CD4-positive, alpha-beta T cell (primary cell): ENCODE measurements around the gene FLII. TPM values are rescaled to one million over a fixed set of nuclear protein-coding genes. Genes with fewer than 3 reads are reported as not detected.

Source experiments
- ATAC-seq: fragments of 200-7000 bp; cut with Tn5 transposase; one replicate; pipeline ENCODE4 v1.10.0; 2022; ENCODE audit warnings: mild to moderate bottlenecking; ENCODE audit not compliant: poor library complexity
- CTCF ChIA-PET: fragments of 350-600 bp; sonication (Branson Sonifier 250); formaldehyde crosslinking; loops from one replicate; lab custom pipeline; 2021; ENCODE audit warnings: antibody characterized with exemption, inconsistent platforms; lab: Charles Lee
- POLR2A ChIA-PET: fragments of 350-600 bp; sonication (Branson Sonifier 250); formaldehyde crosslinking; loops from one replicate; lab custom pipeline; 2021; ENCODE audit warnings: antibody characterized with exemption, inconsistent platforms; lab: Charles Lee
- DNase-seq, 14 experiments: peaks; one replicate each; pipeline ENCODE4 v3.0.0-alpha.2; 2013 to 2020; ENCODE audit warnings: mixed read lengths in 2 of 14
- H3K27ac ChIP-seq, 2 donors: one replicate each; pipeline versions ENCODE4 v1.5.1 to v1.7.0; 2013; ENCODE audit warnings: low read length in 2 of 2, low read depth in 1 of 2, mild to moderate bottlenecking in 1 of 2
- H3K27me3 ChIP-seq, 2 experiments: 1 replicate in 1 of 2; 2 replicates in 1 of 2; pipeline versions ENCODE4 v1.6.1 to v1.7.0; 2013; ENCODE audit warnings: low read length in 2 of 2, control low read depth in 1 of 2, mild to moderate bottlenecking in 1 of 2, moderate library complexity in 1 of 2; ENCODE audit not compliant: insufficient read depth in 2 of 2, control insufficient read depth in 1 of 2
- H3K36me3 ChIP-seq: one replicate; pipeline ENCODE4 v1.6.1; 2013; ENCODE audit warnings: low read length, control low read depth; ENCODE audit not compliant: insufficient read depth
- H3K4me1 ChIP-seq: one replicate; pipeline ENCODE4 v1.6.1; 2013; ENCODE audit warnings: low read length, control low read depth; ENCODE audit not compliant: insufficient read depth
- H3K4me3 ChIP-seq: one replicate; pipeline ENCODE4 v1.5.1; 2013; ENCODE audit warnings: mild to moderate bottlenecking, low read length, moderate library complexity
- H3K9me3 ChIP-seq, 2 experiments: 1 replicate in 1 of 2; 2 replicates in 1 of 2; pipeline versions ENCODE4 v1.6.1 to v1.7.0; 2013; ENCODE audit warnings: low read length in 2 of 2, mild to moderate bottlenecking in 2 of 2, control low read depth in 1 of 2, moderate library complexity in 1 of 2; ENCODE audit not compliant: control insufficient read depth in 1 of 2, insufficient read depth in 1 of 2
- H3K27ac Mint-ChIP-seq: one replicate; pipeline ENCODE4 v1.8.0; 2020; ENCODE audit warnings: mixed read lengths
- H3K27me3 Mint-ChIP-seq: one replicate; pipeline ENCODE4 v1.8.0; 2021; ENCODE audit warnings: mixed read lengths
- H3K36me3 Mint-ChIP-seq: one replicate; pipeline ENCODE4 v1.8.0; 2021; ENCODE audit warnings: low read depth, mixed read lengths
- H3K4me1 Mint-ChIP-seq: one replicate; pipeline ENCODE4 v1.8.0; 2021; ENCODE audit warnings: low read depth, mixed read lengths
- H3K4me3 Mint-ChIP-seq: one replicate; pipeline ENCODE4 v1.8.0; 2020; ENCODE audit warnings: mild to moderate bottlenecking, mixed read lengths
- H3K9me3 Mint-ChIP-seq: one replicate; pipeline ENCODE4 v1.8.0; 2020; ENCODE audit warnings: mixed read lengths
- CTCF ChIP-seq: fragments of 200-600 bp; IDR thresholded peaks from one replicate; pipeline ENCODE4 v1.8.0; 2022; ENCODE audit warnings: antibody characterized with exemption, mild to moderate bottlenecking
- intact Hi-C, 2 experiments: fragments of 100-400 bp; cut with DNase I in 1 of 2; cut with micrococcal nuclease in 1 of 2; formaldehyde crosslinking; loops; one replicate each; pipeline versions ENCODE4 v1.15.1 to v1.9.0; 2023 to 2025; cut with DNase I, micrococcal nuclease
- total RNA-seq, 174 experiments: library from RNA in 2 of 174; stranded (reverse) in 2 of 174; gene quantifications; one replicate each; pipeline ENCODE4 v1.2.3 and lab custom pipeline; 2021 to 2026

FLII gene
- total RNA-seq, 2 experiments from 2014 or later, result 179 to 190 TPM

DNA sequence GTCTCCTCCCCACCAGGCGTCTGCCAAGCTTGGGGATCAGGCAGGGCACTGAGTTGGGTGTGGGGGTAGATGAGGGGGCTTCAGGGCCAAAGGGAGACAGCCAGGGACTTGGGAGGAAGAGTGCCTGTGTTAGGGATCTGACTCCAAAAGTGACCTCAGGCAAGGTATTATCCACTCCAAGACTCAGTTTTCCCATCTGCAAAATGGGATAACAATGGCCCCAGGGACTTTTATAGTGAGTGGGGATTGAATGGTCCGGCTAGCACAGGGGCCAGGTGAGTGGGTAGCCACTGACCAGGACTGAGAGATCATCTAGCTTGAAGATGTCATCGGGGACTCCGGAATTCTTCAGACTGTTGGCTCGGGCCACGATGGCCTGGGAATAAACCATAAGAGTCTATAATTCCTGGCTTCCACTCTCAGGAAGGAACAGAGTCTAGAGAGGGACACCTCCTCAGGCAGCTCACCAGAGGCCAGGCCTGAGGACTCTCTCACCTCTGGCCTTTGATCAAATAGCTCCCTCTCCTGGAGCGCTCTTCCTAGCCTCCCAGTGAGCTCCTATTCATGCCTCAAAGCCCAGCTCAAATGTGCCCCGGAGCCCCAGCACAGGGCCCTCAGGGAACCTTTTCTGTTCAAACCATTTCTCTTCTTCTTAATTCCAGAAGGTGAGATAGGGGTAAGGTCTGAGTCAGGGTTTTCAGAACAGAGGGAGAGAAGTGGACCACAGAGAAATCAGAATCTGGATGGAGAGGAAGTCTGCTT is 3.5 kb downstream of the FLII start:
- peaks cover 53% of the 10 kb centered on the region for H3K36me3 Mint-ChIP-seq
- no peaks in the 10 kb centered on the region for H3K27me3 Mint-ChIP-seq
- Histone ChIP-seq H3K4me1 (peaks cover 39% of the 10 kb centered on the region), H3K9me3 (no peaks in the 10 kb centered on the region), H3K27me3 (no peaks in the 10 kb centered on the region), H3K36me3 (peaks cover 66% of the 10 kb centered on the region), H3K27ac (no peak overlapping the region), H3K4me3 (no peak overlapping the region)
- H3K4me1 Mint-ChIP-seq, result peaks cover 28% of the 10 kb centered on the region
- ATAC-seq, result no peak
- no peak for DNase-seq
- H3K4me3 Mint-ChIP-seq, result peak overlapping the region; percentile 38
- H3K9me3 Mint-ChIP-seq, result no peaks in the 10 kb centered on the region
- intact Hi-C loops, result no loop called here
- POLR2A ChIA-PET, result interaction anchor here (1.3 kb wide), 1 partner anchor 30 kb away, joined by 3 read pairs; the partner anchor contains the start of gene LLGL1
- CTCF ChIA-PET, result no interaction called here
- no peak for TF ChIP-seq CTCF
- no peak overlapping the region for H3K27ac Mint-ChIP-seq

- H3K9me3 Mint-ChIP-seq, result no peaks in the 10 kb centered on the region
- no peak for ATAC-seq
- peaks cover 61% of the 10 kb centered on the region for H3K36me3 Mint-ChIP-seq
- no peak overlapping the region for H3K27ac Mint-ChIP-seq
- Histone ChIP-seq H3K9me3 (no peaks in the 10 kb centered on the region), H3K4me1 (peaks cover 32% of the 10 kb centered on the region), H3K27me3 (no peaks in the 10 kb centered on the region), H3K4me3 (no peak overlapping the region), H3K36me3 (peaks cover 69% of the 10 kb centered on the region), H3K27ac (no peak overlapping the region)
- TF ChIP-seq CTCF, result no peak
- H3K4me3 Mint-ChIP-seq, result peak overlapping the region; percentile 34
- POLR2A ChIA-PET, result no interaction called here
- no peaks in the 10 kb centered on the region for H3K27me3 Mint-ChIP-seq
- CTCF ChIA-PET, result no interaction called here
- DNase-seq, result no peak
- peaks cover 22% of the 10 kb centered on the region for H3K4me1 Mint-ChIP-seq
- intact Hi-C loops, result no loop called here
Measured at GRCh38 chr17:18253947-18254821, 4.4 kb downstream of the FLII start.

- Histone ChIP-seq H3K27me3 (no peaks in the 10 kb centered on the region), H3K4me3 (no peak overlapping the region), H3K9me3 (no peaks in the 10 kb centered on the region), H3K36me3 (peaks cover 78% of the 10 kb centered on the region), H3K27ac (no peak overlapping the region), H3K4me1 (peaks cover 26% of the 10 kb centered on the region)
- Mint-ChIP-seq H3K36me3 (peaks cover 70% of the 10 kb centered on the region), H3K4me1 (peaks cover 23% of the 10 kb centered on the region), H3K27me3 (no peaks in the 10 kb centered on the region), H3K27ac (no peak overlapping the region), H3K9me3 (no peaks in the 10 kb centered on the region), H3K4me3 (no peak overlapping the region)
- no peak for TF ChIP-seq CTCF
- no peak for DNase-seq
- ATAC-seq, result no peak
- intact Hi-C loops, result no loop called here
- ChIA-PET POLR2A (no interaction called here), CTCF (no interaction called here)
Measured at GRCh38 chr17:18253187-18253884, 5.2 kb downstream of the FLII start.
